Fibroblast of villous mesenchyme (primary cell): ENCODE data around the gene SIN3B. TPM values are rescaled to one million over a fixed set of nuclear protein-coding genes. Genes with fewer than 3 reads are reported as not detected.

Source experiments
- DNase-seq: peaks from one replicate; pipeline ENCODE4 v3.0.0-alpha.2; 2010; ENCODE audit warnings: low read depth
- H3K4me3 ChIP-seq: 2 replicates; pipeline ENCODE4 v1.5.1; 2011; ENCODE audit warnings: low read depth, mild to moderate bottlenecking, low read length
- CTCF ChIP-seq: IDR thresholded peaks from 2 replicates; pipeline ENCODE4 v1.5.1; 2012; ENCODE audit warnings: low read depth, mild to moderate bottlenecking, low read length; ENCODE audit not compliant: insufficient read depth
- total RNA-seq: library from RNA; depleted of rRNA; stranded (reverse); fragments of >200 nt; gene quantifications from 2 replicates; pipeline ENCODE4 v1.2.3, GENCODE V29; 2012

Gene SIN3B
- total RNA-seq, 1 donor, result 40.2 TPM

- peak overlapping the region; percentile 66 for H3K4me3 ChIP-seq
- DNase-seq, result peak; percentile 98
- no peak for TF ChIP-seq CTCF
These were observed 68.0 kb downstream of the SIN3B start for GRCh38 chr19:16897029-16897855.

GRCh38 chr19:16897856-16898161, 68.6 kb downstream of the SIN3B start:
- no peak for TF ChIP-seq CTCF
- DNase-seq, result peak; percentile 50

GRCh38 chr19:16898361-16899015, 69.3 kb downstream of the SIN3B start:
- no peak overlapping the region for H3K4me3 ChIP-seq
- DNase-seq, result no peak
- no peak for TF ChIP-seq CTCF

More at GRCh38 chr19:16897856-16898161, 68.6 kb downstream of the SIN3B start:
- peak overlapping the region; percentile 66 for H3K4me3 ChIP-seq

- peak; percentile 26 for DNase-seq
- H3K4me3 ChIP-seq, result no peak overlapping the region
- peak; percentile 77 for TF ChIP-seq CTCF
These were observed 70.4 kb downstream of the SIN3B start for GRCh38 chr19:16899566-16900075.

GRCh38 chr19:16901491-16902175, 72.4 kb downstream of the SIN3B start:
- H3K4me3 ChIP-seq, result no peak overlapping the region
- DNase-seq, result no peak
- no peak for TF ChIP-seq CTCF

GRCh38 chr19:16902545-16902944, 73.3 kb downstream of the SIN3B start:
- no peak overlapping the region for H3K4me3 ChIP-seq
- no peak for TF ChIP-seq CTCF
- no peak for DNase-seq
